ENCODE data around the gene TRABD2B.

DNA sequence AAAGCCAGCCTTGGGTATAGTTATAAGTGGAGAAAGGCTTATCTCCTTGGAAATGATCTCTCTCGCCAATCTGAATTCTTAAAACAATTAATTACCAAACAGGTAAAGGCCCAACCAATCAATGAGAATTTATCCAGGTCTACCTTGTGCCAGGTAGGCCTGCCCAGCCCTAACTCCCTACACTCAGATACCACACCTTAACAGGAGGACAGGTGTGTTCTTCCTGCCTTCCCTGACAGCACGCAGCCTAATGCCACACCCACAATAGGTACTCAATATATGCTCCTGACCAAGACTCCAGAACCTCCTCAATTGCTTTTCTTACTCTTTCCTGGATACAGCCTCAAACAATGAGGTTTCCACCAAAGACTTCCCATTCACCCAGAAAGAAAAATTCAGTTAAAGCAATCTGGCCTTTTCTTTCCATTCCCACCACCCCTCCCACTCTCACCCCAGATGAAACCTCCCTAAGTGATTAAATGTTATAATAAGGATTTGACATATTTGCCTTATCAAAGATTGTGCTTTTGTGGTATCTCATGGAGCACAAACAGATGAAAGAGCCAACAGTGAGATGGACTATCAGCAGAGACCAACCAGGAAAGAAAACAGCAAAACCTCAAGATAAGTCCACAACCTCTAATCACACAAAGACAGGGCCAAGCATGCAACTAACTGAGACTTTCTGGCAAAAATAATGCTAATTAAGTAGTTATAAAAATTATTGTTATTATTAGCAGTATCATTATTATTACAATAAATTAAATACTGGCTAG, 25.6 kb downstream of the TRABD2B start:
- TF ChIP-seq, protein P1, sequence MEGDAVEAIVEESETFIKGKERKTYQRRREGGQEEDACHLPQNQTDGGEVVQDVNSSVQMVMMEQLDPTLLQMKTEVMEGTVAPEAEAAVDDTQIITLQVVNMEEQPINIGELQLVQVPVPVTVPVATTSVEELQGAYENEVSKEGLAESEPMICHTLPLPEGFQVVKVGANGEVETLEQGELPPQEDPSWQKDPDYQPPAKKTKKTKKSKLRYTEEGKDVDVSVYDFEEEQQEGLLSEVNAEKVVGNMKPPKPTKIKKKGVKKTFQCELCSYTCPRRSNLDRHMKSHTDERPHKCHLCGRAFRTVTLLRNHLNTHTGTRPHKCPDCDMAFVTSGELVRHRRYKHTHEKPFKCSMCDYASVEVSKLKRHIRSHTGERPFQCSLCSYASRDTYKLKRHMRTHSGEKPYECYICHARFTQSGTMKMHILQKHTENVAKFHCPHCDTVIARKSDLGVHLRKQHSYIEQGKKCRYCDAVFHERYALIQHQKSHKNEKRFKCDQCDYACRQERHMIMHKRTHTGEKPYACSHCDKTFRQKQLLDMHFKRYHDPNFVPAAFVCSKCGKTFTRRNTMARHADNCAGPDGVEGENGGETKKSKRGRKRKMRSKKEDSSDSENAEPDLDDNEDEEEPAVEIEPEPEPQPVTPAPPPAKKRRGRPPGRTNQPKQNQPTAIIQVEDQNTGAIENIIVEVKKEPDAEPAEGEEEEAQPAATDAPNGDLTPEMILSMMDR (IDR thresholded peaks at IDR 0.05; ENCODE audit: insufficient read depth, low read depth, low read length), result no peak
- TF ChIP-seq EZH2 (IDR thresholded peaks at IDR 0.05; ENCODE audit: insufficient read depth, low read length), result no peak
